HG03095 (cell line): ENCODE data around the gene SKIDA1.
"Not testable (repeated sequence)": the region's sequence is repeated elsewhere in the genome, so short reads cannot be mapped to it uniquely, and the experiment has no call there.

Source experiments
- ATAC-seq: cut with Tn5 transposase; IDR thresholded peaks from one replicate; pipeline ENCODE4 v1.9.1; 2021; ENCODE audit warnings: moderate library complexity; ENCODE audit not compliant: unreplicated experiment

The SKIDA1 gene

DNA sequence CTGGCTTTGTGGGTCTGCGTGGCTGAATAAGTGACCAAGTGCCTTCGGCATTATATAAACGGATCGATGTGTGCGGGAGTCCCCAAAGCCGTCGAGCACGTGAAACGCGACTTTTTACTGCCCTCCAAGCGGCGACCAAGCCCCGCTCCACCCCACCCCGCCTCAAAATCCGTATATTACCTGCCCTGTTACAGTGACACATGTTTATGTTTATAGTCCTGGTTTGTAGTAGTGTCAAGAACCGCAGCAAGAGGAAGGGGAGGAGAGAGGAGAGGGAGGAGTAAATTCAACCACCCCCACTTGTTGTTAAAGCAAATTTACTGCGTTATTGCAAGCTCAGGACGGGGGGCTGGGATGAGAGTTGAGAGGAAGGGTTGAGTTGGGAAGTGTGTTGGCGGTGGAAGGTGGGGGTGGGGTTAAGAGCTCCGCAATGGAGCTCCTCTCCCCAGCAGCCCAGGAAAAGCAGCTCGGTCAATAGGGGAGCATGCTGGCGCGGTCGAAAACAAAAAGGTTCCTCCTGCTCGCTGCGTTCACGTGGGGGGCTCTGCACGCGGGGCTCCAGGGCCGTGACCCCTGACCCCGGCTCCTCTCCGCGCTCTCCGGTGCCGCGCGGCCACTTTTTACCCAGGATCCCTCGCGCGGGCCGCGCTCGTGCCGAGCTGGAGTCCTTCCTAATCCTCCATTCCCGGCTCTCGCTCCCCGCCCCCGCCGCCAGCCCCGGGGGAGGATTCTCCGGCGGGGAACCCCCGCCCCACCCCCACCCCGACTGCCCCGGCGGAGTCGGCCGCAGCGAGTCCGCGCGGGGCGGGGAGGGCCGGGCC is at the start of gene SKIDA1:
SKIDA1 (minus strand) TSS at position 316 of the 821 bp plus-strand sequence. CDS start 7,860 bp downstream, outside the sequence.
- peak; percentile 50 for ATAC-seq

DNA sequence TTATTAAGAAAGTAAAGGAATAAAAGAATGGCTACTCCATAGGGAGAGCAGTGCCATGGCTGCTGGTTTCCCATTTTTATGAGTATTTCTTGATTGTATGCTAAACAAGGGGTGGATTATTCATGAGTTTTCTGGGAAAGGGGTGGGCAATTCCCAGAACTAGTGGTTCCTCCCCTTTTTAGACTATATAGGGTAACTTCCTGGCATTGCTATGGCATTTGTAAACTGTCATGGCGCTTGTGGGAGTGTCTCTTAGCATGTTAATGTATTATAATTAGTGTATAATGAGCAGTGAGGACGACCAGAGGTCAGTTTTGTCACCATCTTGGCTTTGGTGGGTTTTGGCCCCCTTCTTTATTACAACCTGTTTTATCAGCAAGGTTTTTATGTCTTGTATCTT is 49.0 kb upstream of the SKIDA1 start:
- ATAC-seq: not testable (repeated sequence)

DNA sequence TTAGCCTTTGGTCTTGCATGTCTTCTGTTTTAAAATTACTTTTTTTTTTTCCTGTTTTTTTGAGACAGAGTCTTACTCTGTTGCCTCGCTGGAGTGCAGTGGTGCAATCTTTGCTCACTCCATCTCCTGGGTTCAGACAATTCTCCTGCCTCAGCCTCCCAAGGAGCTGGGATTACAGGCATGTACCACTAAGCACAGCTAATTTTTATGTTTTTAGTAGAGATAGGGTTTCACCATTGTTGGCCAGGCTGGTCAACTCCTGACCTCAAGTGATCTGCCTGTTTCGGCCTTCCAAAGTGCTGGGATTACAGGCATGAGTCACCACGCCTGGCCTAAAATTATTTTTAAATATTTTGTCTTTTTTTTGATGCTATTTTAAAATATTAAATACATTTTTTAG is 47.1 kb upstream of the SKIDA1 start:
- ATAC-seq: no peak

DNA sequence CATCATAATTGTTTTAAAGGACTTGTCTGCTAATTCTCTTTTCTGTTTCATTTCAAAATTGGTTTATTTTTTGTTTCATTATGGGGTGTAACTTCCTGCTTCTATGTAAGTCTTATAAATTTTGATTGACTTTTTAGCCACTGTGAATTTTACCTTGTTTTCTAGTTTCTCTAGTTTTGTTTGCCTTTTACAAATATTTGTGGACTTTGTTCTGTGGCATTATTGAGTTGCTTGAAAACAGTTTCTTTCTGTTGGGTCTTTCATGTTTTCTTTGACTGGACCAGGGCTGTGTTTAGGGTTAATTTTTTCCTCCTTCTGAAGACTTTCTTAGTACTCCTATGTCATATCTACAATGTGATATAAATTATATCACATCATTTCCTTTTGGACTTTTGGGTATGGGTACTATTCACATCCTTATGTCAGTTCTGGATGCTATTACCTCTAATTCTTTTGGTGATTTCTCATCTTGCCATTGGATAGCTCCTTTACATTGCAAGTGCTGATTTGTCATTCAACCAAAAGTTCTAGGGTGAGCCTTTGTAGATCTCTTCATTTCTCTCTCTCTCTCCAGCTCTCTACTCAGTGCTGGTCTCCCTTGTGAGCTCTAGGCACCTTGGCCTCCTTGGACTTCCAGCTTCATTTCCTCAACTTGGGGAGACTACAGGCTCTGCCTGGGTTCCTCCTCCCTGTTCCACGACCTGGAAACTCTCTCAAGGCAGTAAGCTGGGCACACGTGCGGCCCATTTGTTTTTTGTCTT is 45.5 kb upstream of the SKIDA1 start:
- no peak for ATAC-seq

DNA sequence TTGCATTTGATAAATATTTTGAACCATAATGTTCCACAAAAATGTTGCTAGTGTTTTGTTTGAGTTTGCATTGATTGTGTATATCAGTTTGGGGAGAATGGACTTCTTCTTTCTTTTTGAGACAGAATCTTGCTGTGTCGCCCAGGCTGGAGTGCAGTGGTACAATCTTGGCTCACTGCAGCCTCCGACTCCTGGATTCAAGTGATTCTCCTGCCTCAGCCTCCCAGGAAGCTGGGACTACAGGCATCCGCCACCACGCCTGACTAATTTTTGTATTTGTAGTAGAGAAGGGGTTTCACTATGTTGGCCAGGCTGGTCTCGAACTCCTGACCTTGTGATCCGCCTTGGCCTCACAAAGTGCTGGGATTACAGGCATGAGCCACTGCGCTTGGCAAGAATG is 33.5 kb upstream of the SKIDA1 start:
- ATAC-seq: not testable (repeated sequence)

DNA sequence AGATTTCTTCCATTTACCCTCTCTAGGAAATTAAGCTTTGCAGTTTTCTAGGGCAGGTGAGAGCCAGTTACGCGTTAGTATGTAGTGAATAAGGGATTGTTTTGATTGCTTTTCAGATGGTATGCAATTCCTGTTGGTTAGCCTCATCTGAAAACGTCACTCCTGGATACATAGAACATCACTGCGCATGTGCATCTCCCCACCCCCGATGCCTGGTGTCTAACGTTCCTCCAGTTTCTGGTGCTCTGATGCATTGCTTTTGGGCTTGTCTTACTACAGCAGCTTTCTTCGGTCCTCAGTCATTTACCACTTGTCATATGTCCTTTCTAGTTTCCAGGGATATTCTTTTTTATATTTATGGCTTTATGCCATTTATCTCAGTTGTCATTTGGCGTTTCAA is 31.0 kb upstream of the SKIDA1 start:
- no peak for ATAC-seq

DNA sequence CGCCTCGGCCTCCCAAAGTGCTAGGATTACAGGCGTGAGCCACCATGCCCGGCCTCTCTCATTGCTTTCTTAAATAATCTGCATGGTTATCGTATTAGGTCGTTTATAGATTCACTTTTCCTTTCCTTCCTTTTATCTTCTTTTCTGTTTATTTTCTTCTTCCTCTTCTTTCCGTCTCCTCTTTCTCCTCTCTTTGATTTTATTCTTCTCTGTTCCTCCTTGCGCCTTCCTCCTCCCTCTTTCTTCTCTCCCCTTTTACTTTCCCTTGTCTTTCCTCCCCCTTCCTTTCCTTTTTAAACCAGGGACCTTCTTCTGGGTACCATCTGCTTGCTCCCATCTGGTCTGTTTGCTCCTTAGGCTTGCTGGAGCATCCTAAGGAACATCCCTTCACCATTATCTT is 27.2 kb upstream of the SKIDA1 start:
- no peak for ATAC-seq

DNA sequence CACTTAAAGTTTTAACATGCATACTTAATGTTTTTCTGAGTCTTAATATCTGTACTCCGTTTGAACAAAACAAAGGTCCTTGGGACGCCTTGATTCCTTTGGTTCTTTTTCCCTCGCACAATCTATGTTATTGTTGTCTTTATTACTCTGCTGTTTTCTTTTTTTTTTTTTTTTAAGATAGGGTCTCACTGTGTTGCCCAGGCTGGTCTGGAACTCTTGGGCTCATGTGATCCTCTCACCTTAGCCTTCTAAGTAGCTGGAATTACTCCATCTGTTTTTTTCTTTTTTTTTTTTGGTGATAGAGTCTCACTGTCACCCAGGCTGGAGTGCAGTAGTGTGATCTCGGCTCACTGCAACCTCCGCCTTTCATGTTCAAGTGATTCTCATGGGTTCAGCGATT is 21.8 kb upstream of the SKIDA1 start:
- ATAC-seq: no peak

DNA sequence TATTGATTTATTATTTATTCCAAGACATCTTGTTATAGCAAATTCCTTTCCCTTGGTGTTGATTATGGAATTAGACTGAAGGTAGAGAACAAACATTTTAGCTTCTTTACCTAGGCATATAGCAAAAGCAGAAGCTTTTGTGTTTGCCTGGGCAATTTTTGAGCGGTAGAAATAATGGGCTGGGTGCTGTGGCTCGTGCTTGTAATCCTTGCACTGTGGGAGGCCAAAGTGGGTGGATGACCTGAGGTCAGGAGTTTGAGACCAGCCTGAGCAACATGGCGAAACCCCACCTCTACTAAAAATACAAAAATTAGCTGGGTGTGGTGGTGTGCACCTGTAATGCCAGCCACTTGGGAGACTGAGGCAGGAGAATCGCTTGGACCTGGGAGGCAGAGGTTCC is 15.2 kb upstream of the SKIDA1 start:
- not testable (repeated sequence) for ATAC-seq

DNA sequence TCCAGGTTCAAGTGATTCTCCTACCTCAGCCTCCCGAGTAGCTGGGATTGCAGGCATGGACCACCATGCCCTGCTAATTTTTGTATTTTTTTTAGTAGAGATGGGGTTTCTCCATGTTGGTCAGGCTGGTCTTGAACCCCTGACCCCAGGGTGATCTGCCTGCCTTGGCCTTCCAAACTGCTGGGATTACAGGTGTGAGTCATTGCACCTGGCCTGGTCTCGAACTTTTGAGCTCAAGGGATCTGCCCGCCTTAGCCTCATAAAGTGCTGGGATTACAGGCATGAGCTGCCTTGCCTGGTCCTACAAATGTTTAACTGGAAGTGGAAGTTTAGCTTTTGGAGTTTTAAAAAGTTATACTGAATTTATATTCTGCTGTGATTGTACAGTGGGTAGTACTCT is 11.4 kb upstream of the SKIDA1 start:
- no peak for ATAC-seq

DNA sequence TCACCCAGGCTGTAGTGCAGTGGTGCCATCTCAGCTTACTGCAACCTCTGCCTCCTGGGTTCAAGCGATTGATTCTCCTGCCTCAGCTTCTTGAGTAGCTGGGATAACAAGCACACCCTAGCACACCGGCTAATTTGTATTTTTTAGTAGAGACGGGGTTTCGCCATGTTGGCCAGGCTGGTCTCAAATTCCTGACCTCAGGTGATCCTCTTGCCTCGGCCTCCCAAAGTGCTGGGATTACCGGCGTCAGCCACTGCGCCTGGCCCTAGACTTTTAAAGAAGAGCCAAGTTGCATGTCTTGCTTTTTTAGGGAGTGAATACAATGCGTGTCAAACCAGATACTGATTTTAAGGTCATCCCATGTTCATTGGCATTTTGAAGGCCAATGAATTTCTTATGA is 10.5 kb upstream of the SKIDA1 start:
- ATAC-seq: not testable (repeated sequence)

DNA sequence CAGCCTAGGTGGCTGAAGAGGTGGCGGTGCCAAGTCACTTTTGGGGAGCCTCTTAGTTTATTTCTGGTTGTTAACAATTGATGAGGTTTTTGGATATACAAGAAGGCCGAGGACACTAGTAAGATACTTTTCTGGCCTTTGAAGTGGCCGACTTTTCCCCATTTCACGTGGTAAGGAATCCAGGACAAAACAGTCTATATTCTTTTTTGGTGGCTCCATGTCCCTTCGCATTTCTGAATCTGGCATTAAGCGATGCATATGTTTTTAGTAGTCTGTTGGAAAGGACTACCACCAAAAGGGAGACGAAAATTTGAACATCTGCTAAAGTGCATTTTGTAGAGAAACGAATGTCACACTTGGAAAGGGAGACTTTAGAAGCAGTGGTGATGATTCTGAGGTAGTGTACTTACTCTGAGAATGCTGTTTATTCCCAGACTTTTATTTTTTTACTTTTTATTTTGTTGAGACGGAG is 10.0 kb upstream of the SKIDA1 start:
- ATAC-seq: no peak

DNA sequence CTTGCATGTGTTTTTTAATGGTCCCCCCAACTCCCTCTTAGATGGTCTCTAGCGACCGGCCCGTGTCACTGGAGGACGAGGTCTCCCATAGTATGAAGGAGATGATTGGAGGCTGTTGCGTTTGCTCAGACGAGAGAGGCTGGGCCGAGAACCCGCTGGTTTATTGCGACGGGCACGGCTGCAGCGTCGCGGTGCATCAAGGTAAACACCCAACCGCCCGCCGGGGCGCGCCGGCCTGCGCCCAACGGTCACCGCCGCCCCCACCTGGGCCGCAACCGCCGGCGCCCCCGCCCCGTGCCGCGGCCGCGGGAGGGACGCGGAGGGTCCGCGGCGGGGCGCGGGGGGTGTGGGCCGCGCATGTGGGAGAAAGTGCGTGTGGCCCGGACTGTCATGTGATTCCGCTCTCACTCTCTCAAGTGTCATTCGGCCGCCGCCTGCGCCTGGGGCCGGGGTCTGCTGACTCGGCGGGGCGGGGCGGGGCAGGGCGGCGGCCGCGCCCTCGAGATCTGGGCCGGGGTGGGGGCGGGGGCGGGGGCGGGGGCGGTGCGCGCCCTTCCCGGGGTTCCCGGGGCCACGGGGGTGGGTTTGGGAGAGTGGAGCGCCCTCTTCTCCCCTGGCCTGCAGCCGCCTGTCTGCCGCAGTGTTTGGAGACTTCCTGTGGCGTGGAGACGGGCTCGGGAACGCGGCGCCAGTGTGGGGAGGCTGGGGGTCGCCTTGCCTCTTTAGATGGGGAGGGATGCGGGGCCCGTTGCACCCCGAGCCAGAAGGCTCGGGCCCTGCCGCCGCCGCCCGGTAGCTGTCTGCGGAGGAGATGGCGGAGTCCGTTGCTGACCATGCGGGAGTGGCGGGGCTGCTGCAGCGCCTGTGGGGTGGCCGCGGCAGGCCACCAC is 9.4 kb upstream of the SKIDA1 start:
- ATAC-seq: no peak

DNA sequence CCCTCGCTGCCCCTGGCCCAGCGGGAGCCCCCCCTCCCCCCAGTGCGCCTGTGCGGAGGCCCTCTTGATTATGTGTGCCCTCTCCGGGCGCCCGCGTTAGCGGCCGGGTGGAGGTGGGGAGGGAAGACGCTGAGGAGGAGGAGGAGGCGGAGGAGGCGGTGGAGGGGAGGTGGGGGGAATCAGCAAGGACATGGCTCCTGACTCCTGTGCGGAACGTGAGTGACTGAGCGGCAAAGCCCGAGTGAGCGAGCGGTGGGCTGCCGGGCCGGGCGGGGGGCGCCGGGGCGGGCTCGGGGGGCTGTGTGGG is 8.8 kb upstream of the SKIDA1 start:
- no peak for ATAC-seq

DNA sequence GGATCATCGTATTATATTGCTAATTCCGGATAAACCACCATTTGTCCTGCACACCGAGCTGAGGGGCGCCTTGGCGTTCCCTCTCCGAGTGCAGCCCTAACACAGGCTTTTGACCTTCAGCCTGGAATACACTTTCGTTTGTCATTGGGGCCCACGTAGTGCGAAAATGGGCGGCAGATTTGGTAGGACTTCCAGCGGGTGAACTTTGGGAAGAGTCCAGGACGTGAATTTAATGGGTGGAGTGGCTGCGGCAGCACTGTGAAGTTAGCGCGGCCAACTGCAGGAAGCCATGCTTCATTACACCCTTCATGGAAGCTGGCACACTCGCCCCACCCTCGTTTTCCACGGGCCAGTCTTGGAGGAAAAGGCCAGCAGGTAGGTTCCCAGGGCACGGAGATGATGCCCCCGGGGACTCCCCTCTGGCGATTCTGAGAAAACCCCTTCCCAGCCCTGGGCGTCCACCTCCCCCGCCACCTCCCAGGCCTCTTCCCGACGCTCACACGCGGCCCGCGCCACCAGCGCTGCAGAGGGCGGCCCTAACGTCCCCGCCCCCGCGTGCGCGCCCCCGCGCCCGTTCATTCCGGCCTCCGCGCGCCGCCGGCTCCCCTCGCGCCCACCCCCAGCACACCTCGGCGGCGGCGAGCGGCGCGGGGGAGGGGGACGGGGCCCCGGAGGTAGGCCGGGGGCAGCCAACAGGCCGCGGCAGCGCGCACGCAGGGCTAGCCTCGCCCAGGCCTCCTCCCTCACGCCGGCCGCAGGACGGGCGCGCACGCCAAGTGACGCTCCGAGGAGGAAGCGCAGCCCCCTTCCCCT is 8.2 kb upstream of the SKIDA1 start, which contains the start of gene MLLT10:
MLLT10 (plus strand) TSS at position 766 of the 813 bp plus-strand sequence. CDS start 413 bp downstream, outside the sequence.
- ATAC-seq: peak; percentile 84

DNA sequence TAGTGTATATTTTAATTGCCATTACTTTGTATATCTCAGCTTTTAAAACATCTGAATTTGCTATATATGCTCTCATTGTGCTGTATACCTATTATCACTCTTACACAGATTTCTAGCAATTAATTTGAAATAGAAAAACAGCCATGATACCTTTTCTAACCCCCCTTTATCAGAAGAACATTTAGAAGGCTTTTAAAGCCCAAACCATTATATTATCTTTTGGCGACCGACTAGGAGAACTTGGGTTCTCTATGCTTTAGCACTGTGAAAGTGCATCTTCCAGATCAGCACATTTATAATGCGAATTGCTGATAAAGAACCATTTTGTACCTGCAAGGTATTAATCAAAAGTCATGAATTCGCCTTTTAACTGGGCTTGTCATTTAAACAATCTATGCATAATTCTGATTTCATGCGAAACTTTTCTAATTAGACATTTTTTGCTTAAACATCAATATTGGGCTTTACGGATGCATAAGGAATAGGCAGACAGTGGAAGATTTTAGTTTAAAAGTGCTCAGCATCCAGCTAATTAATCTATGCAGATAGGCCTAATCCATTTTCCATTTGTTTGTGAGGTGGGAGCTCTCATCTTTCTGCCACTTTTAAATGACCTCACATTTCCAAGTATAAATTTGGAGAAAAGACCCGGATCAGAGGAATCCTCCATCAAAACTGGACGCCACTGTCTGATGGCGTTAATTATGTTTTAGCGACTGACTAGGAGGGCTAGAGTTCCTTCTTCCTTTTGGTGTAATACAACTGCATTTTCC is 7.4 kb upstream of the SKIDA1 start:
- no peak for ATAC-seq

DNA sequence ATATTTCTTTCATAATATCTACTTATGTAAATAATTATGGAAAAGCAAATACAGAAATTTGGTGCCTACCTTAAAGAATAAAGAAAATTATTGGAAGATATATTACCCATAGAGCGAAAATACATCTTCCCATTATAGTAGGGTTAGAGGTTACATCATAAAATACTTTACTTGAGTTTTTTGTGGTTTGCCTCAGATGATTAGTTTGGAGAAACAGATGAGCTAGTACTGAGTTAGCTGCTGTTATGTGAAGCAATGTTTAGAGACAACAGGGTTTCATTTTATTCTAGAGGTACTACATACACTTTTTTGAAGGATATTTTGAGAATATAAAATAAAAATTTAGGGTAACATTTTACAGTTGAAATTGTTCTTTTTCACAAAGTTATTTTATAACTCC is 5.7 kb upstream of the SKIDA1 start:
- ATAC-seq: no peak

DNA sequence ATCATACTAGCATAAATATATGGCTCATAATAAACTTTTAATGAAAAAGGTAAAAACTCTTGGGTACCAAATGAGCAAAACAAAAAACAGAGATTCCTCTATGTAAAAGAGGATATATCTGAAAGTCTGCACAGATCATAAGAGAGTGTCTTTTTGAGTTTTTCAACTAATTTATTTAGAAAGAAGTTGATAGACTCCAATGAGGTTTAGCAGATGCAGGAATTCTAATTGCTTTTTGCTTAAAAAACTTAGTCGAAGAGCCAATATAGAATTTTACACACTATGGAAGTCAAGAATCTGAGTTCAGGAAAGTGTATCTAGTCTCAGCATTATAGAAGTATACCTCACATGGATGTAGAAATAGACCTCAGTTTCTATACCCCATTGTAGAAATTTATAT is 5.2 kb upstream of the SKIDA1 start:
- no peak for ATAC-seq

DNA sequence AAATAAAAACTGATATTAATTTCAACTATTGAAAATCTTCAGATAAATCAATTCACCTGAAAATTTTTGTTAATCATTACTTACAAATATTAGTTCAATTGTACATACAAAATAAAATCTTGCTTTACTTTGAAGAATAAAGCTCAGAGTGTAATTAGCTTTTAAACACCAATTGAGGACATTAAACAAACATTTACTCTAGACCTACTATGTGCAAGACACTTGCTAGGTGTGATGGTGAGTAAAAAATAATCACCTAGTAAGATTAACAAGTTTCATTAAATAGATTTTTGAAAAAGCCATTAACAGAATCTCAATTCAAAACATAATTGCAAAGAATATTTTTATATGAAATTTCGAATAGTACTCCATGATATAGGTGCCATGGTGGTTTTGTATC is 4.7 kb upstream of the SKIDA1 start:
- ATAC-seq: no peak
